ENCODE measurements around the gene PARD3.
A peak's percentile ranks its signal among the peaks of the same experiment; 100 is the strongest.

PARD3 gene

GRCh38 chr10:34492081-34492480 lies 323.0 kb downstream of the PARD3 start:
- DNase-seq (ENCODE audit: low spot score) = no peak

- DNase-seq (ENCODE audit: low spot score) = no peak
Measured at GRCh38 chr10:34491678-34492077, 323.4 kb downstream of the PARD3 start.

GRCh38 chr10:34489973-34490745 lies 324.9 kb downstream of the PARD3 start:
- DNase-seq (ENCODE audit: low spot score) = peak; percentile 16

- no peak for DNase-seq (ENCODE audit: low spot score)
Measured at GRCh38 chr10:34489411-34489810, 325.7 kb downstream of the PARD3 start.

- DNase-seq (ENCODE audit: low spot score) = no peak
Measured at GRCh38 chr10:34488476-34489130, 326.5 kb downstream of the PARD3 start.

GRCh38 chr10:34486008-34486407 lies 329.1 kb downstream of the PARD3 start:
- DNase-seq (ENCODE audit: low spot score) = no peak

GRCh38 chr10:34484164-34484563 lies 330.9 kb downstream of the PARD3 start:
- no peak for DNase-seq (ENCODE audit: low spot score)

- no peak for DNase-seq (ENCODE audit: low spot score)
Measured at GRCh38 chr10:34480345-34480744, 334.8 kb downstream of the PARD3 start.

- DNase-seq (ENCODE audit: low spot score) = no peak
Measured at GRCh38 chr10:34479520-34480179, 335.4 kb downstream of the PARD3 start.

GRCh38 chr10:34477249-34477648 lies 337.8 kb downstream of the PARD3 start:
- no peak for DNase-seq (ENCODE audit: low spot score)

- DNase-seq (ENCODE audit: low spot score) = no peak
Measured at GRCh38 chr10:34476608-34477007, 338.5 kb downstream of the PARD3 start.

GRCh38 chr10:34475786-34476185 lies 339.3 kb downstream of the PARD3 start:
- DNase-seq (ENCODE audit: low spot score) = no peak

- DNase-seq (ENCODE audit: low spot score) = no peak
Measured at GRCh38 chr10:34475274-34475646, 339.8 kb downstream of the PARD3 start.

GRCh38 chr10:34474555-34475273 lies 340.4 kb downstream of the PARD3 start:
- no peak for DNase-seq (ENCODE audit: low spot score)

- peak; percentile 45 for DNase-seq (ENCODE audit: low spot score)
Measured at GRCh38 chr10:34474009-34474376, 341.1 kb downstream of the PARD3 start.

GRCh38 chr10:34473174-34474008 lies 341.7 kb downstream of the PARD3 start:
- no peak for DNase-seq (ENCODE audit: low spot score)

- DNase-seq (ENCODE audit: low spot score) = no peak
Measured at GRCh38 chr10:34470307-34470706, 344.8 kb downstream of the PARD3 start.

GRCh38 chr10:34469446-34469845 lies 345.6 kb downstream of the PARD3 start:
- DNase-seq (ENCODE audit: low spot score) = no peak

GRCh38 chr10:34467902-34468301 lies 347.2 kb downstream of the PARD3 start:
- no peak for DNase-seq (ENCODE audit: low spot score)

GRCh38 chr10:34467364-34467763 lies 347.7 kb downstream of the PARD3 start:
- no peak for DNase-seq (ENCODE audit: low spot score)

- no peak for DNase-seq (ENCODE audit: low spot score)
Measured at GRCh38 chr10:34465678-34466077, 349.4 kb downstream of the PARD3 start.

GRCh38 chr10:34464591-34464990 lies 350.5 kb downstream of the PARD3 start:
- DNase-seq (ENCODE audit: low spot score) = no peak

All from RKO (cell line).